Neuron (in vitro differentiated cells): ENCODE measurements around the gene SLC30A3.
"Not testable (repeated sequence)": the region's sequence is repeated elsewhere in the genome, so short reads cannot be mapped to it uniquely, and the experiment has no call there.

Experiments used
- H2AFZ ChIP-seq: one replicate; pipeline ENCODE4 v1.6.1; 2013; ENCODE audit warnings: low read depth, mild to moderate bottlenecking, inconsistent platforms, low read length, moderate library complexity
- H3K27me3 ChIP-seq: one replicate; pipeline ENCODE4 v1.6.1; 2013; ENCODE audit warnings: low read length; ENCODE audit not compliant: insufficient read depth
- H3K36me3 ChIP-seq: one replicate; pipeline ENCODE4 v1.6.1; 2013; ENCODE audit warnings: low read length; ENCODE audit not compliant: insufficient read depth
- H3K4me1 ChIP-seq: one replicate; pipeline ENCODE4 v1.6.1; 2013; ENCODE audit warnings: low read length; ENCODE audit not compliant: insufficient read depth
- H3K4me3 ChIP-seq: 2 replicates; pipeline ENCODE4 v1.5.1; 2013; ENCODE audit warnings: mild to moderate bottlenecking, low read length, moderate library complexity
- H3K9me3 ChIP-seq: one replicate; pipeline ENCODE4 v1.6.1; 2013; ENCODE audit warnings: low read length

Gene SLC30A3

DNA sequence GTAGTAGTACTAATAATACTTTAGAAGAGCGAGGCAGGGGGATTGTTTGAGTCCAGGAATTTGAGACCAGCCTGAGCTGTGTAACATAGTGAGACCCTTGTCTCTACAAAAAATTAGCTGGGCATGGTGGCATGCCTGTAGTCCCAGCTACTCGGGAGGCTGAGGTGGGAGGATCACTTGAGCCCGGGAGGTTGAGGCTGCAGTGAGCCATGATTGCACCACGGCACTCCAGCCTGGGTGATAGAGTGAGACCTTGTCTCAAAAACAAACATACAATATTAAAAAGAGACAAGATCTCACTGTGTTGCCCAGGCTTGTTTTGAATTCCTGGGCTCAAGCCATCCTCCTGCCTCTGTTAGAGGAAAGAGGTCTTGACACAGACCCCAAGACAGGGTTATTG lies 37.8 kb upstream of the SLC30A3 start:
- H3K9me3 ChIP-seq, H2AFZ ChIP-seq, H3K4me1 ChIP-seq, H3K4me3 ChIP-seq, H3K36me3 ChIP-seq: not testable (repeated sequence)
- H3K27me3 ChIP-seq = peaks cover 15% of the 10 kb centered on the region

- H3K4me3 ChIP-seq = no peak overlapping the region
- no peaks in the 10 kb centered on the region for H3K36me3 ChIP-seq
- H3K4me1 ChIP-seq = no peaks in the 10 kb centered on the region
- no peak overlapping the region for H2AFZ ChIP-seq
- H3K9me3 ChIP-seq = no peaks in the 10 kb centered on the region
- peaks cover 15% of the 10 kb centered on the region for H3K27me3 ChIP-seq
Observed at GRCh38 chr2:27298391-27299080, 35.7 kb upstream of the SLC30A3 start.

GRCh38 chr2:27297195-27297594 lies 34.3 kb upstream of the SLC30A3 start:
- H2AFZ ChIP-seq = no peak overlapping the region
- H3K9me3 ChIP-seq = no peaks in the 10 kb centered on the region
- H3K4me3 ChIP-seq = no peak overlapping the region
- H3K27me3 ChIP-seq = peaks cover 15% of the 10 kb centered on the region
- no peaks in the 10 kb centered on the region for H3K36me3 ChIP-seq
- peaks cover 7% of the 10 kb centered on the region for H3K4me1 ChIP-seq

- peaks cover 7% of the 10 kb centered on the region for H3K4me1 ChIP-seq
- no peak overlapping the region for H3K4me3 ChIP-seq
- no peaks in the 10 kb centered on the region for H3K36me3 ChIP-seq
- no peak overlapping the region for H2AFZ ChIP-seq
- H3K27me3 ChIP-seq = peaks cover 23% of the 10 kb centered on the region
- no peaks in the 10 kb centered on the region for H3K9me3 ChIP-seq
Observed at GRCh38 chr2:27296481-27296880, 33.6 kb upstream of the SLC30A3 start.

DNA sequence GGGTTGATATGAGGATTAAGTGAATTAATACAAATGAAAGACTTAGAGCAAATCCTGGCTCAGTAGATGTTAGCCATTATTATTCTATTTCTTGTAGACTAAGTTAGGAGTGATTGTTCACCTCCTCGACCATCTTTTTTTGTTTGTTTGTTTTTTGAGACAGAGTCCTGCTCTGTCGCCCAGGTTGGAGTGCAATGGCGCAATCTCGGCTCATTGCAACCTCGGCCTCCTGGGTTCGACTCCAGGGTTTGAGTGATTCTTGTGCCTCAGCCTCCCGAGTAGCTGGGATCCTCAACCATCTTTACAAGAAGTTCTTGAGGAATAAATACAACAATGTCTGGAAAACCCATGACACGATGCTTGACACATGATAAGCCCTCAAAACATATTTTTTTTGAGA lies 32.1 kb upstream of the SLC30A3 start:
- Histone ChIP-seq H3K27me3 (peaks cover 34% of the 10 kb centered on the region), H3K9me3 (no peaks in the 10 kb centered on the region), H3K4me3 (no peak overlapping the region), H2AFZ (no peak overlapping the region), H3K36me3 (no peaks in the 10 kb centered on the region), H3K4me1 (peaks cover 7% of the 10 kb centered on the region)

DNA sequence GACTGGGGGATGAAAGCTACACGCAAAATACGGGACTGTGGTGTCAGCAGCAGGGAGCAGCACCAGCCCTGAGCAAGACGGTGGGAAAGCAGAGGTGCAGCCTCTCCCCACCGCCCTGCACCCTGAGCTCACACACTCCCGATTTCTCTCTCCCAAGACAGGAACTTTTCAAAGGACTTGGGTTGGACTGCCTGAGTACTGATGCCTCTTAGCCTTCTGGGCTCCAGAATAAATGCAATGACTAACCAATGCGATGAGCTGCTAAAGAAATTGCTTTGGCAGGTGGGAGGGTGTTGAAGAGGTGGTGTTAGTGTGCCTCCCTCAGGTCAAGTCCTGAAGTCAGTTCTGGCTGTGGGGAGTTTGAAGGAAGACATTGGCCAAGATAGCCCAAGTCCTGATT lies 29.0 kb upstream of the SLC30A3 start:
- Histone ChIP-seq H3K27me3 (peaks cover 51% of the 10 kb centered on the region), H3K4me3 (no peak overlapping the region), H3K4me1 (peaks cover 7% of the 10 kb centered on the region), H2AFZ (no peak overlapping the region), H3K36me3 (no peaks in the 10 kb centered on the region), H3K9me3 (no peaks in the 10 kb centered on the region)

DNA sequence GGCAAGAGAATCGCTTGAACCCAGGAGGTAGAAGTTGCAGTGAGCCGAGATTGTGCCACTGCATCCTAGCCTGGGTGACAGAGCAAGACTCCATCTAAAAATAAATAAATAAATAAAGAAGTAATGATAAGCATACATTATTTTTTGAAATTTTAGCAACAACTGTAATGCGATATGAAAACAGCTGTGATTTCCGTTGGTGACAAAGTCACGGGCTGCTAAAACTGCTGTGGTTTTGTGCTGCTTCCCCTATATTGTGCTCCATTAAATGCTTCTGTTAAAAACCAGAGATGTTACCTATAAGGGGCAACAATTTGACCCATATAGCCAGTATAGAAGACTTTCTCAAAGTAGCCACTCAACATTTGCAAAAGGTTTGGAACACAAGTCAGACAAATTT lies 27.7 kb upstream of the SLC30A3 start:
- Histone ChIP-seq H3K4me3 (no peak overlapping the region), H3K4me1 (peaks cover 7% of the 10 kb centered on the region), H3K36me3 (no peaks in the 10 kb centered on the region), H2AFZ (no peak overlapping the region), H3K9me3 (no peaks in the 10 kb centered on the region), H3K27me3 (peaks cover 51% of the 10 kb centered on the region)

DNA sequence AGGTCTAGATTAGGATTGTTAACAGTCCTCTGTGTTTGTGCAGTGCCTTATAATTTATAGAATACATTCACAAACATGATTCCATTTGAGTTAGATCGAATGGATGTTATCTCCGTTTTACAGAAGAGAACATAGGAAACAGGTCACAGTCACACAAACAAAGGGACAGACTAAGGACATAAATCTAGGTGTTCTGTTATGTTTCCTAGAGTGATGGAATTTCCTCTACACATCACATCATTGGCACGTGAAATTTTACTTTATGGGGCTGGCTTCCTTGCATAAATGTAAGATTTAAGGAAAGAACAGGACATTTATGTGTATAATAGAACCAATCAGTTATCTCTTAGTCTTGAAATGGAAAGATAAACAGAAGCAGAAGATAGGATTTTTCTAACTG lies 25.8 kb upstream of the SLC30A3 start:
- Histone ChIP-seq H2AFZ (no peak overlapping the region), H3K9me3 (no peaks in the 10 kb centered on the region), H3K36me3 (no peaks in the 10 kb centered on the region), H3K4me1 (peaks cover 7% of the 10 kb centered on the region), H3K4me3 (no peak overlapping the region), H3K27me3 (peaks cover 68% of the 10 kb centered on the region)

GRCh38 chr2:27285481-27285880 lies 22.6 kb upstream of the SLC30A3 start:
- H3K4me1 ChIP-seq = peaks cover 2% of the 10 kb centered on the region
- no peaks in the 10 kb centered on the region for H3K9me3 ChIP-seq
- H2AFZ ChIP-seq = no peak overlapping the region
- H3K36me3 ChIP-seq = no peaks in the 10 kb centered on the region
- no peak overlapping the region for H3K4me3 ChIP-seq
- peaks cover 80% of the 10 kb centered on the region for H3K27me3 ChIP-seq

GRCh38 chr2:27284996-27285395 lies 22.1 kb upstream of the SLC30A3 start:
- H2AFZ ChIP-seq = no peak overlapping the region
- no peaks in the 10 kb centered on the region for H3K36me3 ChIP-seq
- peaks cover 2% of the 10 kb centered on the region for H3K4me1 ChIP-seq
- H3K4me3 ChIP-seq = no peak overlapping the region
- H3K9me3 ChIP-seq = no peaks in the 10 kb centered on the region
- peaks cover 78% of the 10 kb centered on the region for H3K27me3 ChIP-seq

DNA sequence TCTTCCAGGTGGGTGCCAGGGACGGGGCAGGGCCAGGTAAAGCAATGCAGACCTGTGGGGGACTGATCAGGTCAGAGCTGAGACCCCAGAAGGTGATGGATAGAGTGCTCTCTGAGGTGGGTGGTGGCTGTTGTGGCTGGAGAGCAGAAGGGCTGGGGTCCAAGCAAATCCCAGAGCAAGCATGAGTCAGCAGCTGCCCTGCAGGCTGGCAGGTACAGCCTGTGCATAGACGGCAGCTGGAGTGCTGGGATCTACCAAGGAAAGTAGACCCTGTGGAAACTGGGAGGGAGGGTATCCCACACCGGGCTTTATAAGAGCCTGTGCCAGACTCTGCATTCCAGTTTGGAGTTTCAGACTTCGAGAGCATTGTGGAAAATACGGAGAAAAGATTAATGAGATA lies 20.0 kb upstream of the SLC30A3 start:
- Histone ChIP-seq H3K36me3 (no peaks in the 10 kb centered on the region), H3K4me3 (no peak overlapping the region), H3K27me3 (peaks cover 68% of the 10 kb centered on the region)

DNA sequence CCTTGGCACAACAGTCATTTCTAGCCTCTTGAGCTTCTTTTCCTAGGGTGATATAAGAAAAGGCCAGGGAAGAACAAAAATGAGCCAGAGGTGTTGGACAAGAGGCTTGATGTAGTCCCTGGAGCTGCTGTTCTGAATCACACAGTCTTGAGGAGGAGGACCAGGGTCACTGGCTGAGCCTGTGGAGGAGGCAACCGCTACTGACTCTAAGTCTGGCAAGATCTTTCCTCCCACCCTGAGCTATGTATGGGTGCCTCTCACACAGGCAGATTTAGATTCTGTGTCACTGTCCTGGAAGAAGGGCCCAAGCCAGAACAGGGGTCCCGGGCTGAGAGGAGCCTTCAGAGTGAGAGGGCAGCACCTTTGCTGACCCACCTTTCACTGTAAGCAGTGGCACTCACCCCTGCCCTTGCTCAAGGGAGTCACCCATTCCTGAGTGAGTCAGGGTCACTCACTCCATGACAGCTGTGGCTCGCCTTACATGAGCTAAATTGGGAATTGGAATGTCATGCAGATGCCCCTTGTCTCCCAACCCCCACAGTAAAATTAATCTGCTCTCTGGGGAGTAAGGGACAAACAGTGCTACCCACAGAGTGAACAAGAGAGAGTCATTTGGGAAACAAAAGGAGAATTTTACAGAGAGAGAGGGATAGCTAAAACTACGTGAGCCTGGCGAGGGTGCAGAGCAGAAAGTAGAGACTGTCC lies 19.2 kb upstream of the SLC30A3 start, which contains the start of gene TRIM54:
TSS of gene TRIM54 (plus strand) at position 575 of the 705 bp plus-strand sequence. CDS start 303 bp downstream, outside the sequence.
- peaks cover 2% of the 10 kb centered on the region for H3K4me1 ChIP-seq
- H3K27me3 ChIP-seq = peaks cover 64% of the 10 kb centered on the region
- no peaks in the 10 kb centered on the region for H3K9me3 ChIP-seq
- H3K36me3 ChIP-seq = no peaks in the 10 kb centered on the region
- no peak within 1 kb of the TSS for H3K4me3 ChIP-seq
- no peak within 1 kb of the TSS for H2AFZ ChIP-seq

More for the DNA sequence above, 20.0 kb upstream of the SLC30A3 start:
- Histone ChIP-seq H2AFZ (no peak overlapping the region), H3K9me3 (no peaks in the 10 kb centered on the region), H3K4me1 (peaks cover 2% of the 10 kb centered on the region)

DNA sequence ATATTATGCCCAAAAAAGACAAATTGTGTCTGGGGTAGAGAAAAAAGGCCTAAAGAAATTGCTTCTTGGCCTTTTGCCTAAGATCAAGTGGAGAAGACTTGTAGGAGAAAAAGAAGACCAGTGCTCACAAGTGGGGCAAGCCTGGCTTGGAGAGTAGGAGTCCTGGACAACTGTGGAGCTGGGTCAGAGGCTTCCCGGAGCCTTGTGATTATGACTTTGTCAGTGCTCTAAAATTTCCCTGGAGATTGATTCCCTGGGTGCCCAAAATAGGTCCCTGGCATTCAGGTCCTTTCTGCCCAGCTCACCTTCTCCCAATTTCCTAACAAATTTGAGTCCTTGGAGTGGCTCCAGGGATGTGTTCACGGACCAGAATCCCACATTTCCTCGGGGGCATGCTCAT lies 18.6 kb upstream of the SLC30A3 start:
- Histone ChIP-seq H3K36me3 (no peaks in the 10 kb centered on the region), H3K4me1 (peaks cover 2% of the 10 kb centered on the region), H2AFZ (no peak overlapping the region), H3K27me3 (peaks cover 61% of the 10 kb centered on the region), H3K4me3 (no peak overlapping the region), H3K9me3 (no peaks in the 10 kb centered on the region)
